GM23248 (cell line): Measurements from ENCODE around the gene PIK3C3.

ENCODE experiments used
- EZH2 ChIP-seq: fragments of 200-600 bp; sonication (generic); IDR thresholded peaks from 2 replicates; pipeline ENCODE4 v1.6.1; 2018; ENCODE audit warnings: antibody characterized with exemption, mild to moderate bottlenecking; ENCODE audit not compliant: insufficient read depth, poor library complexity, severe bottlenecking
- EZH2phosphoT487 ChIP-seq: fragments of 200-600 bp; sonication (generic); IDR thresholded peaks from 2 replicates; pipeline ENCODE4 v1.6.1; 2018; ENCODE audit warnings: antibody characterized with exemption, moderate library complexity, mild to moderate bottlenecking, low read depth; ENCODE audit not compliant: insufficient read depth

GRCh38 chr18:42011053-42011452 lies 56.0 kb downstream of the PIK3C3 start:
- no peak for TF ChIP-seq EZH2phosphoT487
- no peak for TF ChIP-seq EZH2
